GM21723 (cell line): ENCODE data around the gene PI4K2B.
"Not testable (repeated sequence)": the region's sequence is repeated elsewhere in the genome, so short reads cannot be mapped to it uniquely, and the experiment has no call there.

ENCODE experiments used
- ATAC-seq: cut with Tn5 transposase; IDR thresholded peaks from one replicate; pipeline ENCODE4 v1.9.1; 2021; ENCODE audit warnings: mild to moderate bottlenecking, moderate library complexity; ENCODE audit not compliant: unreplicated experiment

Gene PI4K2B

GRCh38 chr4:25233737-25234389 lies at the start of gene PI4K2B:
Gene PI4K2B, plus strand, starts transcription at chr4:25234033. Its CDS starts 131 bp downstream, at chr4:25234164.
- ATAC-seq, result peak; percentile 75

- no peak for ATAC-seq
These were observed 49.8 kb upstream of the PI4K2B start for GRCh38 chr4:25184056-25184455.

DNA sequence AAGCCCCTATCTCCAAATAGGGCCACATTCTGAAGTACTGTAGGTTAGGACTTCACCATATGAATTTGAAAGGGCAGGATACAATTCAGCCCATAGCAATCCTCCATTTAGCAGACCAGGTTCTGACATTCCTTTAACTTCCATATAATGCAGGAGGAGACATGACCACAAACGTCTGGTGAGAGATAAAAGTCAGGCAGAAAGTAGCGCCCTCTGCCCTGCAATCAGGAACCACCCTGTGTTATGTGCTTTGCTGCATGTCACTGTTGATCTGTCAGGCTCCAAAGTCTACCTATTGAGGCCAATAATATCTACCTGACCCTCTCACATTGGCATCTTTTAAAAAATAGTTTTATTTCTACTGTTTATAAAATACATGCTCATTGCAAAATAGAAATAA lies 43.4 kb upstream of the PI4K2B start:
- ATAC-seq, result no peak

DNA sequence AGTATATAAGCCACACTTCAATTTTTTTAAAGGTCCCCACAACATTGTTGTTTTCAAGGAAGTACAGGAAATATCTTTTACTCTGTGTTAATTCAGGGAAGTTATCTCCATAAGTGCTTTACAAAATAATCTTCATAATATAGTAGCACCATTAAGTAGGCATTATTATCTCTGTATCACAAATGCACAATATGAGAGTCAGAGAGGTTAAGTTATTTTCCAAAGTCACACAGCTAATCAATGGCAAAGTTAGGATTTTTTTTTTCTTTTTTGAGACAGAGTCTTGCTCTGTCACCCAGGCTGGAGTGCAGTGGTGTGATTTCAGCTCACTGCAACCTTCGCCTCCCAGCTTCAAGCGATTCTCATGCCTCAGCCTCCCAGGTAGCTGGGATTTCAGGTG lies 35.1 kb upstream of the PI4K2B start:
- ATAC-seq, result no peak

DNA sequence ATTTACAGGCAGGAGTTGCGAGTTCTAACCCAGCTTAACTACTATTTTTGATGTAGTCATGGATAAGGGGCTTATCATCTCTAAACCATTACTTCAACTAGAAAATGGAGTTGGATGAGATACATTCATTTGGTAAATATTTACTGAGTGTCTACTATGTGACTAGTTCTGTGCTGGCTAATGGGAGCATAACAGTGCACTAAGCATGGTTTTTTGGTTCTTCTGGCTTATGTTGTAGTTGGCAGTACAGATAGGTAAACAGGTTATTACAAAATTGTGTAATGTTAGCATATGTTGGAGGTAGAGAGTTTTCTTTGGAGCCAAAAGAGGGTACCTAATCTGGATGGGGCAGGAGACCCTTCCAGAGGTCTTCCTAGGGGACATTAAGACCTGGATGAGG lies 25.8 kb upstream of the PI4K2B start:
- no peak for ATAC-seq

- no peak for ATAC-seq
These were observed 24.1 kb upstream of the PI4K2B start for GRCh38 chr4:25209702-25210101.

- ATAC-seq, result no peak
These were observed 22.1 kb upstream of the PI4K2B start for GRCh38 chr4:25211721-25212120.

DNA sequence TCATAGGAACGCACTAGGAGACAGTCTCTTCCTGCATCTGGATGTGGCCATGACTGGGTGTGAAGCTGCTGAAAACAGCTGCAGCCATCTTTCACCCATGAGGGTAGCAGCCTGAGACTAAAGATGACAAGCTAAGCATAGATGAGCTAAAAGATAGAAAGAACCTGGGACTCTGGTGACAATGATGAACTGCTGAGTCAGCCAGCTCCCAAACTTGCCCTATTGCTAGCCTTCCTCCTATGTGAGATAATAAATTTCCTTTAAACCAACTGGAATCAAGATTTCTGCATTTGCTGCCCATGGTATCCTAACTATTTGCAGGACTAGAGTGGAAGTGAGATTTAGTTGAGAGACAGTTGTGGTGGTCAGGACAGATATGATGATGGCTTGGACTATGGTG lies 21.0 kb upstream of the PI4K2B start:
- no peak for ATAC-seq

DNA sequence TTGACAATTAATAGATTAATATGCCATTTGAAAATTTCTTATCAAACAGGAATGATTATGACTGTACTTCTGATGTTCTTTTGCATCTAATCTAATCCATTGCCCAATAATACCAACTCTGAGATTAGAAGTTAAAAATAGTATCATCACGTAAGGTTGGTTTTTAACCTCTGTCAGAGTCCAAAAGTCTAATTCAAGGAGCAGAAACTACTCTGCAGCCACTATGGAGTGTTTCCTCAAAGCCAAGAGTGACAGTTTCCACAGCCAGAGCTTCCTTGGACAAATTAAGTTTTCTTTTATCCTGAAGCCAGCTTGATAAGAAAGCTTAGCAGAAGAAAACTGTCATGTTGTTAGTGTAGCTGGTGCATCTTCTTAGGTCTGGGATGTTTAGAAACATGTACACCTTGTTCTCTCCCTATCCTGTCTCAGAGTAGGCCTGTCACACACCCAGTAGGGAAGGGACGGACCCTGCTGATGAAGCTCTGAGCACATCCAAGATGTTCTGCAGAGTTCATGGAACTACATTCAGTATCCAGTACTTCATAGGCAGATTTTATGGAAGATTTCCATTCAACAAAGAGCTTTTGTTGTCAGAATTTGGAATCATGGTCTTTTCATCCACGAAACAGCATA lies 20.4 kb upstream of the PI4K2B start:
- ATAC-seq, result no peak

DNA sequence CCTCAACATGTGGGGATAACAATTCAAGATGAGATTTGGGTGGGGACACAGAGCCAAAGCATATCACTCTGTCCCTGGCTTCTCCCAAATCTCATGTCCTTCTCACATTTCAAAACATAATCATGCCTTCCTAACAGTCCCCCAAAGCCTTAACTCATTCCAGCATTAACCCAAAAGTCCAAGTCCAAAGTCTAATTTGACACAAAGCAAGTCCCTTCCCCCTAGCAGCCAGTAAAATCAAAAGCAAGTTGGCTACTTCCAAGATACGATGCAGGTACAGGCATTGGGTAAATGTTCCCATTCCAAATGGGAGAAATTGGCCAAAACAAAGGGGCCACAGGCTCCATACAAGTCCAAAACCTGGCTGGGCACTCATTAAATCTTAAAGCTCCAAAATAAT lies 19.1 kb upstream of the PI4K2B start:
- not testable (repeated sequence) for ATAC-seq

DNA sequence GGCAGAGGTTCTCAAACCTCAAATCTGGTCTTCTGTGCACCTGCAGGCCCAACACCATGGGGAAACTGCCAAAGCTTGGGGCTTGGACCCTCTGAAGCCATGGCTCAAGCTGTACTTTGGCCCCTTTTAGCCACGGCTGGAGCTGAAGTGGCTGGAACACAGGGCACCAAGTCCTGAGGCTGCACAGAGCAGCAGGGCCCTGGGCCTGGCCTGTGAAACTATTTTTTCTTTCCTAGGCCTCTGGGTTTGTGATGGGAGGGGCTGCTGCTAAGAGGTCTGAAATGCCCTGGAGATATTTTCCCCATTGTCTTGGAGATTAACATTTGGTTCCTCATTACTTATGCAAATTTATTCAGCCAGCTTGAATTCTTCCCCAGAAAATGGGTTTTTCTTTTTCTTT lies 18.3 kb upstream of the PI4K2B start:
- ATAC-seq, result no peak

- no peak for ATAC-seq
These were observed 12.5 kb upstream of the PI4K2B start for GRCh38 chr4:25221377-25221776.

DNA sequence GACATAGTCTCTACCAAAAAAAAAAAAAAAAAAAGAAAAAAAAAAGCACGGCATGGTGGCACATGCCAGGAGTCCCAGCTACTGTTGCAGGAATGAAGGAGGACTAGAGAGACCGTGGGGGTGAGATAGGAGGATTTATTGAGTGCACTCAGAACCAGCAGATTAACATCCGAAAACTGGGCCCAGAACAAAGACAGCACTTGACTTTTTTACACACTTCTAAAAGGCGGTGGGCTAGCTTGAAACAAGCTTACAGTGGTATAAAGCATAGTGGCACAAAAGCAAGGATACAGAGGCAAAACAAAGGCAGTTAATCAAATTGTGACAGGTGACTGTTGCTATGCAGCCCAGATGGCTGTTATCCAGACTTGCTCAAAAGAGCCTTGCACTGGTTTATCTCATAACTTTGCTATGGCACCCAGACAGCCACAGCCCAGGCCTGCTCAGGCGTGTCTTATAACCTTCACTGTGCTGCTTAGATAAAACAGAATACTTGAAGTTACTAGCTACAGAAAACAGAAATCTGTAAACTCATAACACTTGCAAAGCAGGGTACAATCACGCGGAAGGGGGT lies 9.9 kb upstream of the PI4K2B start:
- no peak for ATAC-seq

- no peak for ATAC-seq
These were observed 4.0 kb upstream of the PI4K2B start for GRCh38 chr4:25229804-25230203.

GRCh38 chr4:25233194-25233593 lies 639 bp upstream of the PI4K2B start:
- ATAC-seq, result no peak

DNA sequence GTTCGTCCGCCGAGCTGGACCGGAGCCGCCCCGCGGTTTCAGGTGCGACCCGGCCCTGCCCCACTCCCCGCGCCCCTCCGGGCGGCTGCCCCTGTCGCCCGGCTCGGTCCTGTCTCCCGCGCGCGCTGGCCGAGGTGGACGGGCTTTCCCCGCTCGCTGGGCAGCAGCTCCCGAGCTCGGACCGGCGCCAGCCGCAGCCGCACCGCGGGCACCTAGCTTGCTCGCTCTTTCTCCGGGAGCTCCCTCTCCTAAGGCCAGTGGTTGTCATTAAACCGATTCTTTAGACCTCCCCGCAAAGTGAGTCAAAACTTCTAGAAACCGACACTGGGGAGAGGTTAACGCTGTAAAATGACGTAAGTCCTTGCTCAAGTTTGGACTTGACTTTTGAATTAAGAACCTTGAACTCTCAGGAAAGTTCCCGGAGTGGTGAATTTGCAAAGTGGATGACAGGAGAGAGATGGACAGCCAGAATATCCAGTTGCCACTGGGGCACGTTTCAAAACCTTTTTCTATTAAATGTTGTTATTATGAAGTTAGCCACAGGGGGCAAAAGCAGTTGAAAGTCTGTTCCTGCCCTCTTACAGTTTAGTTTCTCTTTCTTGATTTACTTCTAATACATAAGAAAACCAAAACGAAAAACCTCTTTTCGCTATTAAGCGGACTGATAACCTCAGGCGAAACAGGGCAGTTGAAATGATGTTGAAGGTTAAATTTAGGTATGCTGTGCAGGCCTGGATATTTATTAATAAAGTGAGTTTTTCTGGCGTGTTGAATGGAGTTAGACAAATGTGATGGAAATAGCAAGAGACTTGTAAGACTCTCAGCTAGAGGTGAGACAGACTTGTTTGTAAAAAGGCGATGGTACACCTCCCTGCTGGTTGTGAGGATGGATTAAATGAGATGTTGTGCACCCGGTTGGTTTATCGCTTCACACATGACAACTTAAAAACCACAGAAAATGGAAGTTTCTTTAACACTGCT lies 847 bp downstream of the PI4K2B start:
- ATAC-seq, result peak; percentile 70

GRCh38 chr4:25235401-25235800 lies 1.6 kb downstream of the PI4K2B start:
- no peak for ATAC-seq

GRCh38 chr4:25236030-25236429 lies 2.2 kb downstream of the PI4K2B start:
- not testable (repeated sequence) for ATAC-seq

GRCh38 chr4:25236971-25237370 lies 3.1 kb downstream of the PI4K2B start:
- no peak for ATAC-seq

- ATAC-seq, result no peak
These were observed 4.2 kb downstream of the PI4K2B start for GRCh38 chr4:25238052-25238451.

- not testable (repeated sequence) for ATAC-seq
These were observed 5.7 kb downstream of the PI4K2B start for GRCh38 chr4:25239528-25239927.
